DOHH2 (cell line): Measurements from ENCODE around the gene AHRR.

Experiments
- EZH2phosphoT487 ChIP-seq: fragments of 200-600 bp; sonication (generic); IDR thresholded peaks from 2 replicates; pipeline ENCODE4 v1.6.1; 2017; ENCODE audit warnings: borderline replicate concordance, mild to moderate bottlenecking, antibody characterized with exemption, low read length, moderate library complexity, mixed read lengths
- TF ChIP-seq, protein P1 (sequence below): fragments of 200-600 bp; sonication (generic); IDR thresholded peaks from one replicate; pipeline ENCODE4 v1.5.1; 2014; ENCODE audit warnings: antibody characterized with exemption, mild to moderate bottlenecking, low read depth, low read length; ENCODE audit not compliant: poor library complexity, severe bottlenecking

GRCh38 chr5:321230-321725 is at the start of gene AHRR:
- TF ChIP-seq, protein P1, sequence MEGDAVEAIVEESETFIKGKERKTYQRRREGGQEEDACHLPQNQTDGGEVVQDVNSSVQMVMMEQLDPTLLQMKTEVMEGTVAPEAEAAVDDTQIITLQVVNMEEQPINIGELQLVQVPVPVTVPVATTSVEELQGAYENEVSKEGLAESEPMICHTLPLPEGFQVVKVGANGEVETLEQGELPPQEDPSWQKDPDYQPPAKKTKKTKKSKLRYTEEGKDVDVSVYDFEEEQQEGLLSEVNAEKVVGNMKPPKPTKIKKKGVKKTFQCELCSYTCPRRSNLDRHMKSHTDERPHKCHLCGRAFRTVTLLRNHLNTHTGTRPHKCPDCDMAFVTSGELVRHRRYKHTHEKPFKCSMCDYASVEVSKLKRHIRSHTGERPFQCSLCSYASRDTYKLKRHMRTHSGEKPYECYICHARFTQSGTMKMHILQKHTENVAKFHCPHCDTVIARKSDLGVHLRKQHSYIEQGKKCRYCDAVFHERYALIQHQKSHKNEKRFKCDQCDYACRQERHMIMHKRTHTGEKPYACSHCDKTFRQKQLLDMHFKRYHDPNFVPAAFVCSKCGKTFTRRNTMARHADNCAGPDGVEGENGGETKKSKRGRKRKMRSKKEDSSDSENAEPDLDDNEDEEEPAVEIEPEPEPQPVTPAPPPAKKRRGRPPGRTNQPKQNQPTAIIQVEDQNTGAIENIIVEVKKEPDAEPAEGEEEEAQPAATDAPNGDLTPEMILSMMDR: peak; percentile 24
- TF ChIP-seq EZH2phosphoT487: no peak
